ENCODE data around the gene TRPM3. TPM values are rescaled to one million over a fixed set of nuclear protein-coding genes. Genes with fewer than 3 reads are reported as not detected.

TRPM3 gene
- total RNA-seq, 6 donors from 2014 or later: 0.10 to 1.0 (median 0.17) TPM; not detected in 1

- Histone ChIP-seq H3K36me3 (no peaks in the 10 kb centered on the region), H3K4me1 (no peaks in the 10 kb centered on the region), H3K9me3 (no peaks in the 10 kb centered on the region), H3K27ac (no peak overlapping the region), H3K4me3 (no peak overlapping the region), H3K27me3 (no peaks in the 10 kb centered on the region)
- ATAC-seq (ENCODE audit: low FRiP score in 2 of 2): no peak
- TF ChIP-seq, protein P1, sequence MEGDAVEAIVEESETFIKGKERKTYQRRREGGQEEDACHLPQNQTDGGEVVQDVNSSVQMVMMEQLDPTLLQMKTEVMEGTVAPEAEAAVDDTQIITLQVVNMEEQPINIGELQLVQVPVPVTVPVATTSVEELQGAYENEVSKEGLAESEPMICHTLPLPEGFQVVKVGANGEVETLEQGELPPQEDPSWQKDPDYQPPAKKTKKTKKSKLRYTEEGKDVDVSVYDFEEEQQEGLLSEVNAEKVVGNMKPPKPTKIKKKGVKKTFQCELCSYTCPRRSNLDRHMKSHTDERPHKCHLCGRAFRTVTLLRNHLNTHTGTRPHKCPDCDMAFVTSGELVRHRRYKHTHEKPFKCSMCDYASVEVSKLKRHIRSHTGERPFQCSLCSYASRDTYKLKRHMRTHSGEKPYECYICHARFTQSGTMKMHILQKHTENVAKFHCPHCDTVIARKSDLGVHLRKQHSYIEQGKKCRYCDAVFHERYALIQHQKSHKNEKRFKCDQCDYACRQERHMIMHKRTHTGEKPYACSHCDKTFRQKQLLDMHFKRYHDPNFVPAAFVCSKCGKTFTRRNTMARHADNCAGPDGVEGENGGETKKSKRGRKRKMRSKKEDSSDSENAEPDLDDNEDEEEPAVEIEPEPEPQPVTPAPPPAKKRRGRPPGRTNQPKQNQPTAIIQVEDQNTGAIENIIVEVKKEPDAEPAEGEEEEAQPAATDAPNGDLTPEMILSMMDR (IDR thresholded peaks at IDR 0.05): no peak
- TF ChIP-seq POLR2AphosphoS5 (IDR thresholded peaks at IDR 0.05): no peak
- TF ChIP-seq POLR2A (IDR thresholded peaks at IDR 0.05): no peak
- TF ChIP-seq EP300 (IDR thresholded peaks at IDR 0.05): no peak
- WGBS, 2 donors: 18 to 46% methylated on average over 1 of the region's 1 CpG
- DNase-seq: no peak
Measured at GRCh38 chr9:70902171-70902570, 219.2 kb downstream of the TRPM3 start.

DNA sequence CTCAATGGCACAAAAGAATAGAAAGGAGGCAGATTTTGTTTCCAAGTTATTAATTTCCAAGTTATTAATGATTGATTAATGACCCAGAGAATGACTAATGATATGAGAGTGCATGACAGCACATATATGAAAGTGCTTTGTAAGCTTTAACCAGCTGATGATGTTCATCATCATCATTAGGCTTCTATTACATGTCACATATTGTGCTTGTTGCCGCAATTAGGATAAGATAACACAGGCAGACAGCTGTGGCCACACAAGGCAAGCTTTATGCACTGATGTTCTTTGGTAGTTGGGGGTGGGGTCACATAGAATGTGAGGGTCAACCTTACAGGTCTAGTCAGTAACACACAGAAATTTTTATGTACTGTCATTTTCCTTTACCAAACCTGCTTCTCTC is 219.7 kb downstream of the TRPM3 start:
- TF ChIP-seq, protein P1 (IDR thresholded peaks at IDR 0.05): no peak
- TF ChIP-seq POLR2AphosphoS5 (IDR thresholded peaks at IDR 0.05) (no peak), POLR2A (IDR thresholded peaks at IDR 0.05) (no peak), EP300 (IDR thresholded peaks at IDR 0.05) (no peak)
- no peak for DNase-seq
- Histone ChIP-seq H3K4me3 (no peak overlapping the region), H3K27me3 (no peaks in the 10 kb centered on the region), H3K4me1 (no peaks in the 10 kb centered on the region), H3K27ac (no peak overlapping the region), H3K9me3 (no peaks in the 10 kb centered on the region), H3K36me3 (no peaks in the 10 kb centered on the region)
- 89 to 91% methylated on average over 1 of the region's 1 CpG for WGBS, 2 donors
- ATAC-seq (ENCODE audit: low FRiP score in 2 of 2): no peak

GRCh38 chr9:70901013-70901412 is 220.4 kb downstream of the TRPM3 start:
- ATAC-seq (ENCODE audit: low FRiP score in 2 of 2) (no peak), DNase-seq (no peak)
- no peak overlapping the region for H3K4me3 ChIP-seq
- no peak overlapping the region for H3K27ac ChIP-seq
- no peaks in the 10 kb centered on the region for H3K27me3 ChIP-seq
- no peaks in the 10 kb centered on the region for H3K4me1 ChIP-seq
- TF ChIP-seq, protein P1 (IDR thresholded peaks at IDR 0.05): no peak
- TF ChIP-seq POLR2AphosphoS5 (IDR thresholded peaks at IDR 0.05) (no peak), EP300 (IDR thresholded peaks at IDR 0.05) (no peak), POLR2A (IDR thresholded peaks at IDR 0.05) (no peak)
- H3K9me3 ChIP-seq: no peaks in the 10 kb centered on the region
- H3K36me3 ChIP-seq: no peaks in the 10 kb centered on the region

DNA sequence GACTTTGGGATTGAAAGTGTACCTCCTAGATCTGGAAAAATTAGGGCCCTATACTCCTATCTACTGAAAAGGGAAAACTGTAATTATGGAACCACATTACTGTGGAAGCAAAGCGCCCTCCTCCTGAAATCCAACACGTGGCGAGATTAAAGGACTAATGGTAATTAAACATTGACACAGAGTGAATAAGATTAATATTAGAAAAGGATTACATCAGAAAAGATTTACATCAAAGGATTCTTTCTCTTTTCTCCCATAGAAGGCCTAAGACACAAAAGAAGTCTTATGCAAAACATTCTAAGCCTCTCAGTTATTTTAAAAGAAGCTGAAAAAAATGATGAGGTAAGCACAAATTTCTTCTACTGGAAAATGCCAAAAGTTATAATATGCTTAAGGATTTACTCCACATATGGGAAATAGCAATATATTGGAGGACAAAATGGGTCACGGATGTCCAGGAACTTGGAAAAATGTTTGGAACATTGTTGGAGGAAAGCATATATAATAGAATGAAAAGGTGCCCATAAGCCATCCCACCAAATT is 227.8 kb downstream of the TRPM3 start:
- DNase-seq (no peak), ATAC-seq (ENCODE audit: low FRiP score in 2 of 2) (no peak)
- no peak overlapping the region for H3K27ac ChIP-seq
- no peak overlapping the region for H3K4me3 ChIP-seq
- no peak for TF ChIP-seq EP300 (IDR thresholded peaks at IDR 0.05)
- TF ChIP-seq POLR2A (IDR thresholded peaks at IDR 0.05): no peak
- TF ChIP-seq, protein P1 (IDR thresholded peaks at IDR 0.05): no peak
- TF ChIP-seq POLR2AphosphoS5 (IDR thresholded peaks at IDR 0.05): no peak
- no peaks in the 10 kb centered on the region for H3K36me3 ChIP-seq
- H3K27me3 ChIP-seq: no peaks in the 10 kb centered on the region
- no peaks in the 10 kb centered on the region for H3K4me1 ChIP-seq
- 81 to 85% methylated on average over 4 of the region's 4 CpGs for WGBS, 2 donors
- H3K9me3 ChIP-seq: no peaks in the 10 kb centered on the region

DNA sequence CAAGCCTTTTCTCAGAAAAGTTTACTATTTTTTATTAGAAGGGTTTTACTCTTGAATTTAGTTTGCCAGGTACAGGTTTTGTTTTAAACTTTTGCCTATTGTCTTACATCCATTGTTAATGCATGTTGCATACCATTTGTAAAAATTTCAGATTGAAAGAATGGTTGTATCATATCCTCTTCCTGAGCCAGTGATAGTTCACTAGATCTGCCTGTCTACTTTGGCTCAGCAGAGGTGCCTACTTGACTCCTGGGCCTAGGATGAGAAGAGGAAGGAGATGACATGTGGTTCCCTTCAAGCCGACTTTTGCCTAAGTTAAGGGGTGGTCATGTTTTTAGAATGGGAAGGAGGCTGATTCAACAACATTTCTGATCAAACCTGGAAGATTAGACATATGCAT is 232.9 kb downstream of the TRPM3 start:
- Histone ChIP-seq H3K36me3 (no peaks in the 10 kb centered on the region), H3K27me3 (no peaks in the 10 kb centered on the region), H3K4me3 (no peak overlapping the region), H3K4me1 (no peaks in the 10 kb centered on the region), H3K9me3 (no peaks in the 10 kb centered on the region), H3K27ac (no peak overlapping the region)
- TF ChIP-seq POLR2AphosphoS5 (IDR thresholded peaks at IDR 0.05): no peak
- no peak for TF ChIP-seq EP300 (IDR thresholded peaks at IDR 0.05)
- TF ChIP-seq POLR2A (IDR thresholded peaks at IDR 0.05): no peak
- TF ChIP-seq, protein P1 (IDR thresholded peaks at IDR 0.05): no peak
- WGBS, 2 donors: 75 to 83% methylated on average over 1 of the region's 1 CpG
- no peak for ATAC-seq (ENCODE audit: low FRiP score in 2 of 2)
- DNase-seq: no peak
